Progenitor cell of endocrine pancreas (in vitro differentiated cells): Measurements from ENCODE around the gene DRGX. TPM values are rescaled to one million over a fixed set of nuclear protein-coding genes. Genes with fewer than 3 reads are reported as not detected.

Source experiments
- DNase-seq: peaks from one replicate; pipeline ENCODE4 v3.0.0; 2021; ENCODE audit warnings: low spot score; ENCODE audit not compliant: unreplicated experiment
- H3K27ac Mint-ChIP-seq: 2 replicates; pipeline ENCODE4 v1.8.0; 2021; ENCODE audit warnings: mild to moderate bottlenecking, moderate library complexity, mixed read lengths
- H3K27me3 Mint-ChIP-seq: 2 replicates; pipeline ENCODE4 v1.8.0; 2021; ENCODE audit warnings: mixed read lengths
- H3K36me3 Mint-ChIP-seq: 2 replicates; pipeline ENCODE4 v1.8.0; 2022; ENCODE audit warnings: mixed read lengths; ENCODE audit not compliant: insufficient read depth
- H3K4me1 Mint-ChIP-seq: 2 replicates; pipeline ENCODE4 v1.8.0; 2021; ENCODE audit warnings: low read depth, mixed read lengths
- H3K4me3 Mint-ChIP-seq: 2 replicates; pipeline ENCODE4 v1.8.0; 2021; ENCODE audit warnings: low read depth, mild to moderate bottlenecking, moderate library complexity, mixed read lengths
- H3K9me3 Mint-ChIP-seq: 2 replicates; pipeline ENCODE4 v1.8.0; 2021; ENCODE audit warnings: low read depth, mixed read lengths
- total RNA-seq: library from RNA; stranded (reverse); gene quantifications from 2 replicates; pipeline ENCODE4 v1.2.1, GENCODE V29; 2021
- TF ChIP-seq, protein P1 (sequence below): fragments of 200-600 bp; sonication (generic); IDR thresholded peaks from one replicate; pipeline ENCODE4 v1.5.0; 2021; ENCODE audit warnings: antibody characterized with exemption, mild to moderate bottlenecking; ENCODE audit not compliant: unreplicated experiment

DRGX gene
- total RNA-seq, 1 donor from 2014 or later, result not detected

- Mint-ChIP-seq H3K4me3 (no peak overlapping the region), H3K27me3 (peaks cover 8% of the 10 kb centered on the region), H3K9me3 (no peaks in the 10 kb centered on the region), H3K27ac (no peak overlapping the region), H3K36me3 (no peaks in the 10 kb centered on the region), H3K4me1 (no peaks in the 10 kb centered on the region)
- no peak for DNase-seq
- TF ChIP-seq, protein P1, sequence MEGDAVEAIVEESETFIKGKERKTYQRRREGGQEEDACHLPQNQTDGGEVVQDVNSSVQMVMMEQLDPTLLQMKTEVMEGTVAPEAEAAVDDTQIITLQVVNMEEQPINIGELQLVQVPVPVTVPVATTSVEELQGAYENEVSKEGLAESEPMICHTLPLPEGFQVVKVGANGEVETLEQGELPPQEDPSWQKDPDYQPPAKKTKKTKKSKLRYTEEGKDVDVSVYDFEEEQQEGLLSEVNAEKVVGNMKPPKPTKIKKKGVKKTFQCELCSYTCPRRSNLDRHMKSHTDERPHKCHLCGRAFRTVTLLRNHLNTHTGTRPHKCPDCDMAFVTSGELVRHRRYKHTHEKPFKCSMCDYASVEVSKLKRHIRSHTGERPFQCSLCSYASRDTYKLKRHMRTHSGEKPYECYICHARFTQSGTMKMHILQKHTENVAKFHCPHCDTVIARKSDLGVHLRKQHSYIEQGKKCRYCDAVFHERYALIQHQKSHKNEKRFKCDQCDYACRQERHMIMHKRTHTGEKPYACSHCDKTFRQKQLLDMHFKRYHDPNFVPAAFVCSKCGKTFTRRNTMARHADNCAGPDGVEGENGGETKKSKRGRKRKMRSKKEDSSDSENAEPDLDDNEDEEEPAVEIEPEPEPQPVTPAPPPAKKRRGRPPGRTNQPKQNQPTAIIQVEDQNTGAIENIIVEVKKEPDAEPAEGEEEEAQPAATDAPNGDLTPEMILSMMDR, result no peak
Observed at GRCh38 chr10:49356181-49356580, 39.7 kb downstream of the DRGX start.

GRCh38 chr10:49355221-49355620 lies 40.7 kb downstream of the DRGX start:
- TF ChIP-seq, protein P1, result no peak
- no peaks in the 10 kb centered on the region for H3K4me1 Mint-ChIP-seq
- H3K4me3 Mint-ChIP-seq, result no peak overlapping the region
- H3K27ac Mint-ChIP-seq, result no peak overlapping the region
- DNase-seq, result no peak
- no peaks in the 10 kb centered on the region for H3K36me3 Mint-ChIP-seq
- H3K27me3 Mint-ChIP-seq, result peaks cover 8% of the 10 kb centered on the region
- H3K9me3 Mint-ChIP-seq, result no peaks in the 10 kb centered on the region

- Mint-ChIP-seq H3K4me1 (no peaks in the 10 kb centered on the region), H3K9me3 (no peaks in the 10 kb centered on the region), H3K36me3 (no peaks in the 10 kb centered on the region), H3K27me3 (peaks cover 8% of the 10 kb centered on the region), H3K4me3 (no peak overlapping the region), H3K27ac (no peak overlapping the region)
- TF ChIP-seq, protein P1, result no peak
- no peak for DNase-seq
Observed at GRCh38 chr10:49354593-49354992, 41.3 kb downstream of the DRGX start.

GRCh38 chr10:49353895-49354566 lies 41.9 kb downstream of the DRGX start:
- H3K36me3 Mint-ChIP-seq, result no peaks in the 10 kb centered on the region
- no peak for DNase-seq
- TF ChIP-seq, protein P1, result no peak
- no peak overlapping the region for H3K27ac Mint-ChIP-seq
- no peaks in the 10 kb centered on the region for H3K4me1 Mint-ChIP-seq
- H3K27me3 Mint-ChIP-seq, result peaks cover 8% of the 10 kb centered on the region
- no peak overlapping the region for H3K4me3 Mint-ChIP-seq
- no peaks in the 10 kb centered on the region for H3K9me3 Mint-ChIP-seq

GRCh38 chr10:49353026-49353894 lies 42.6 kb downstream of the DRGX start:
- no peak overlapping the region for H3K27ac Mint-ChIP-seq
- no peaks in the 10 kb centered on the region for H3K9me3 Mint-ChIP-seq
- no peaks in the 10 kb centered on the region for H3K4me1 Mint-ChIP-seq
- peaks cover 5% of the 10 kb centered on the region for H3K27me3 Mint-ChIP-seq
- DNase-seq, result no peak
- no peaks in the 10 kb centered on the region for H3K36me3 Mint-ChIP-seq
- TF ChIP-seq, protein P1, result no peak
- H3K4me3 Mint-ChIP-seq, result no peak overlapping the region
